Neural progenitor cell (in vitro differentiated cells): ENCODE data around the gene TLR1. TPM values are rescaled to one million over a fixed set of nuclear protein-coding genes. Genes with fewer than 3 reads are reported as not detected.

Experiments used
- DNase-seq: peaks from one replicate; pipeline ENCODE4 v3.0.0-alpha.2; 2016; ENCODE audit warnings: low spot score
- H2AFZ ChIP-seq: fragments of 200-600 bp; sonication (generic); replicated peaks from 2 replicates; pipeline ENCODE4 v1.6.1; 2016; ENCODE audit warnings: antibody characterized with exemption
- H3F3A ChIP-seq: fragments of 200-600 bp; sonication (generic); 2 replicates; pipeline ENCODE4 v1.6.1; 2016; ENCODE audit warnings: antibody characterized with exemption, low read depth
- H3K27ac ChIP-seq: fragments of 200-600 bp; sonication (generic); 2 replicates; pipeline ENCODE4 v1.5.1; 2016; ENCODE audit warnings: mild to moderate bottlenecking
- H3K27me3 ChIP-seq: fragments of 200-600 bp; sonication (generic); 2 replicates; pipeline ENCODE4 v1.6.1; 2016; ENCODE audit warnings: mild to moderate bottlenecking, moderate library complexity
- H3K36me3 ChIP-seq: fragments of 200-600 bp; sonication (generic); 2 replicates; pipeline ENCODE4 v1.5.1; 2016
- H3K4me1 ChIP-seq: fragments of 200-600 bp; sonication (generic); 2 replicates; pipeline ENCODE4 v1.6.1; 2016; ENCODE audit warnings: mixed run types
- H3K4me2 ChIP-seq: fragments of 200-600 bp; sonication (generic); 2 replicates; pipeline ENCODE4 v1.6.1; 2016
- H3K4me3 ChIP-seq: fragments of 200-600 bp; sonication (generic); 2 replicates; pipeline ENCODE4 v1.5.1; 2016
- H3K79me2 ChIP-seq: fragments of 200-600 bp; sonication (generic); 2 replicates; pipeline ENCODE4 v1.6.1; 2016; ENCODE audit warnings: low read depth
- H3K9ac ChIP-seq: fragments of 200-600 bp; sonication (generic); 2 replicates; pipeline ENCODE4 v1.6.1; 2016
- H3K9me3 ChIP-seq: fragments of 200-600 bp; sonication (generic); 2 replicates; pipeline ENCODE4 v1.5.1; 2016; ENCODE audit warnings: low read depth
- H4K20me1 ChIP-seq: fragments of 200-600 bp; sonication (generic); 2 replicates; pipeline ENCODE4 v1.6.1; 2016; ENCODE audit warnings: low read depth
- H3K27ac Mint-ChIP-seq: 3 replicates; pipeline ENCODE4 v1.8.0; 2021; ENCODE audit warnings: mixed read lengths
- H3K27me3 Mint-ChIP-seq: 2 replicates; pipeline ENCODE4 v1.8.0; 2022; ENCODE audit warnings: low read depth, mild to moderate bottlenecking, inconsistent platforms, moderate library complexity, mixed read lengths; ENCODE audit not compliant: insufficient read depth
- H3K36me3 Mint-ChIP-seq: 3 replicates; pipeline ENCODE4 v1.8.0; 2021; ENCODE audit warnings: mixed read lengths
- H3K4me1 Mint-ChIP-seq: 3 replicates; pipeline ENCODE4 v1.8.0; 2021; ENCODE audit warnings: mixed read lengths
- H3K4me3 Mint-ChIP-seq: 3 replicates; pipeline ENCODE4 v1.8.0; 2021; ENCODE audit warnings: mild to moderate bottlenecking, moderate library complexity, mixed read lengths
- H3K9me3 Mint-ChIP-seq: 3 replicates; pipeline ENCODE4 v1.8.0; 2020; ENCODE audit warnings: mixed read lengths
- CTCF ChIP-seq: fragments of 200-600 bp; sonication (generic); IDR thresholded peaks from 2 replicates; pipeline ENCODE4 v1.5.1; 2017; ENCODE audit warnings: antibody characterized with exemption, mild to moderate bottlenecking
- EZH2 ChIP-seq: fragments of 200-600 bp; sonication (generic); IDR thresholded peaks from 2 replicates; pipeline ENCODE4 v1.6.1; 2017; ENCODE audit warnings: antibody characterized with exemption, mild to moderate bottlenecking, moderate library complexity
- EZH2phosphoT487 ChIP-seq: fragments of 200-600 bp; sonication (generic); IDR thresholded peaks from 2 replicates; pipeline ENCODE4 v1.6.1; 2017; ENCODE audit warnings: antibody characterized with exemption
- total RNA-seq: library from RNA; depleted of rRNA; stranded (reverse); fragments of >200 nt; gene quantifications from 2 replicates; pipeline ENCODE4 v1.2.3, GENCODE V29; 2015; ENCODE audit warnings: low replicate concordance

Gene TLR1
- total RNA-seq, 1 donor from 2014 or later: not detected

GRCh38 chr4:38785041-38785790, 19.4 kb downstream of the TLR1 start:
- H2AFZ ChIP-seq: no peak overlapping the region
- H3K9me3 Mint-ChIP-seq: no peaks in the 10 kb centered on the region
- no peaks in the 10 kb centered on the region for H3F3A ChIP-seq
- H4K20me1 ChIP-seq: no peaks in the 10 kb centered on the region
- H3K4me1 Mint-ChIP-seq: peaks cover 2% of the 10 kb centered on the region
- no peaks in the 10 kb centered on the region for H3K36me3 ChIP-seq
- no peak overlapping the region for H3K9ac ChIP-seq
- TF ChIP-seq EZH2phosphoT487 (no peak), EZH2 (no peak), CTCF (no peak)
- no peak for DNase-seq
- no peak overlapping the region for H3K4me2 ChIP-seq
- H3K27ac Mint-ChIP-seq: no peak overlapping the region
- no peaks in the 10 kb centered on the region for H3K27me3 ChIP-seq
- H3K4me1 ChIP-seq: no peaks in the 10 kb centered on the region
- no peaks in the 10 kb centered on the region for H3K9me3 ChIP-seq
- no peaks in the 10 kb centered on the region for H3K36me3 Mint-ChIP-seq
- peaks cover 2% of the 10 kb centered on the region for H3K27me3 Mint-ChIP-seq
- no peak overlapping the region for H3K4me3 Mint-ChIP-seq
- H3K27ac ChIP-seq: no peak overlapping the region
- no peak overlapping the region for H3K4me3 ChIP-seq
- H3K79me2 ChIP-seq: no peaks in the 10 kb centered on the region

GRCh38 chr4:38784141-38784540, 20.4 kb downstream of the TLR1 start:
- H3K4me3 Mint-ChIP-seq: no peak overlapping the region
- H3K27me3 ChIP-seq: no peaks in the 10 kb centered on the region
- peaks cover 2% of the 10 kb centered on the region for H3K4me1 Mint-ChIP-seq
- H3K4me1 ChIP-seq: no peaks in the 10 kb centered on the region
- TF ChIP-seq EZH2phosphoT487 (no peak), EZH2 (no peak), CTCF (no peak)
- H3K79me2 ChIP-seq: no peaks in the 10 kb centered on the region
- DNase-seq: no peak
- H3K4me3 ChIP-seq: no peak overlapping the region
- H4K20me1 ChIP-seq: no peaks in the 10 kb centered on the region
- H3K27ac ChIP-seq: no peak overlapping the region
- no peaks in the 10 kb centered on the region for H3K36me3 Mint-ChIP-seq
- H3F3A ChIP-seq: no peaks in the 10 kb centered on the region
- H3K9me3 Mint-ChIP-seq: no peaks in the 10 kb centered on the region
- H3K27me3 Mint-ChIP-seq: peaks cover 2% of the 10 kb centered on the region
- no peak overlapping the region for H3K9ac ChIP-seq
- H2AFZ ChIP-seq: no peak overlapping the region
- H3K9me3 ChIP-seq: no peaks in the 10 kb centered on the region
- H3K4me2 ChIP-seq: no peak overlapping the region
- H3K27ac Mint-ChIP-seq: no peak overlapping the region
- no peaks in the 10 kb centered on the region for H3K36me3 ChIP-seq

GRCh38 chr4:38783109-38783460, 21.5 kb downstream of the TLR1 start:
- Mint-ChIP-seq H3K4me3 (no peak overlapping the region), H3K9me3 (no peaks in the 10 kb centered on the region), H3K27me3 (peaks cover 2% of the 10 kb centered on the region), H3K27ac (no peak overlapping the region), H3K4me1 (peaks cover 2% of the 10 kb centered on the region), H3K36me3 (no peaks in the 10 kb centered on the region)
- Histone ChIP-seq H3K27ac (no peak overlapping the region), H3K9me3 (no peaks in the 10 kb centered on the region), H3K4me3 (no peak overlapping the region), H3K4me1 (no peaks in the 10 kb centered on the region), H3K27me3 (no peaks in the 10 kb centered on the region), H2AFZ (no peak overlapping the region), H3K9ac (no peak overlapping the region), H3K36me3 (no peaks in the 10 kb centered on the region), H3K4me2 (no peak overlapping the region), H3F3A (no peaks in the 10 kb centered on the region), H4K20me1 (no peaks in the 10 kb centered on the region), H3K79me2 (no peaks in the 10 kb centered on the region)
- no peak for TF ChIP-seq EZH2phosphoT487
- TF ChIP-seq EZH2: no peak
- no peak for TF ChIP-seq CTCF
- no peak for DNase-seq
